Keratinocyte (primary cell): ENCODE measurements around the gene TNRC18. TPM values are rescaled to one million over a fixed set of nuclear protein-coding genes. Genes with fewer than 3 reads are reported as not detected.

Experiments used
- DNase-seq: peaks from one replicate; pipeline ENCODE4 v3.0.0-alpha.2; 2011; ENCODE audit warnings: low read depth, missing footprints, low spot score
- FAIRE-seq: peaks from 2 replicates; lab custom pipeline; 2011; peaks lifted over from hg19 to GRCh38; lab: Jason Lieb, UNC
- H2AFZ ChIP-seq: 2 replicates; pipeline ENCODE4 v1.6.0; 2012; ENCODE audit warnings: low read length, control low read depth, inconsistent platforms; ENCODE audit not compliant: control insufficient read depth
- H3K27ac ChIP-seq: 2 replicates; pipeline ENCODE4 v1.5.1; 2011; ENCODE audit warnings: low read length; ENCODE audit not compliant: control insufficient read depth, insufficient read depth
- H3K27me3 ChIP-seq: 3 replicates; pipeline ENCODE4 v1.6.0; 2011; ENCODE audit warnings: low read length; ENCODE audit not compliant: control insufficient read depth, insufficient read depth; ENCODE audit errors: extremely low read depth
- H3K36me3 ChIP-seq, 2 experiments: 2 replicates in 1 of 2; 3 replicates in 1 of 2; pipeline ENCODE4 v1.5.1; 2011; ENCODE audit warnings: low read length in 2 of 2, mild to moderate bottlenecking in 1 of 2; ENCODE audit not compliant: control insufficient read depth in 2 of 2, insufficient read depth in 2 of 2; ENCODE audit errors: extremely low read depth in 1 of 2
- H3K4me1 ChIP-seq: 3 replicates; pipeline ENCODE4 v1.5.1; 2011; ENCODE audit warnings: low read length; ENCODE audit not compliant: control insufficient read depth, insufficient read depth; ENCODE audit errors: extremely low read depth
- H3K4me2 ChIP-seq: 3 replicates; pipeline ENCODE4 v1.6.0; 2011; ENCODE audit warnings: low read depth, low read length; ENCODE audit not compliant: control insufficient read depth, insufficient read depth; ENCODE audit errors: extremely low read depth
- H3K4me3 ChIP-seq, 3 experiments: fragments of 200-600 bp in 1 of 3; sonication (generic) in 1 of 3; 2 replicates in 2 of 3; 3 replicates in 1 of 3; pipeline ENCODE4 v1.5.1; 2011 to 2016; ENCODE audit warnings: low read length in 3 of 3, mild to moderate bottlenecking in 3 of 3, control low read depth in 2 of 3, inconsistent platforms in 1 of 3, low read depth in 1 of 3, mixed read lengths in 1 of 3, mixed run types in 1 of 3, moderate library complexity in 1 of 3; ENCODE audit not compliant: control insufficient read depth in 2 of 3, insufficient read depth in 2 of 3; ENCODE audit errors: extremely low read depth in 1 of 3
- H3K79me2 ChIP-seq: 2 replicates; pipeline ENCODE4 v1.6.0; 2012; ENCODE audit warnings: low read length; ENCODE audit not compliant: control insufficient read depth, insufficient read depth
- H3K9ac ChIP-seq: 3 replicates; pipeline ENCODE4 v1.6.0; 2011; ENCODE audit warnings: low read length; ENCODE audit not compliant: control insufficient read depth, insufficient read depth; ENCODE audit errors: extremely low read depth
- H3K9me1 ChIP-seq: 3 replicates; pipeline ENCODE4 v1.6.0; 2011; ENCODE audit warnings: low read length; ENCODE audit not compliant: control insufficient read depth, insufficient read depth; ENCODE audit errors: extremely low read depth
- H3K9me3 ChIP-seq: 2 replicates; pipeline ENCODE4 v1.5.1; 2012; ENCODE audit warnings: low read depth, low read length; ENCODE audit not compliant: control insufficient read depth
- H4K20me1 ChIP-seq: 3 replicates; pipeline ENCODE4 v1.6.0; 2011; ENCODE audit warnings: low read length; ENCODE audit not compliant: control insufficient read depth, insufficient read depth; ENCODE audit errors: extremely low read depth
- EZH2 ChIP-seq: IDR thresholded peaks from one replicate; pipeline ENCODE4 v1.6.1; 2012; ENCODE audit warnings: inconsistent platforms, mild to moderate bottlenecking, low read length, moderate library complexity
- dilution Hi-C: fragments of 300-500 bp; cut with MboI; formaldehyde crosslinking; loops from one replicate; pipeline ENCODE4 v1.7.0; 2020; ENCODE audit warnings: low sequenced_read_pairs; ENCODE audit not compliant: extremely low pct_ligation_motif_present
- polyA plus RNA-seq, 5 experiments: library from polyadenylated mRNA; depleted of rRNA in 3 of 5; stranded (reverse) in 3 of 5; stranded (forward) in 1 of 5; unstranded in 1 of 5; fragments of >200 nt; gene quantifications; 1 replicate in 1 of 5; 2 replicates in 3 of 5; 3 replicates in 1 of 5; pipeline versions ENCODE4 v1.2.1 to v1.2.3, GENCODE V29; 2011 to 2012; ENCODE audit warnings: missing spikeins in 2 of 5, low read depth in 1 of 5, low replicate concordance in 1 of 5
- TF ChIP-seq, protein P1 (sequence below), 3 experiments: IDR thresholded peaks in 1 of 3; conservative IDR thresholded peaks in 1 of 3; optimal IDR thresholded peaks in 1 of 3; 2 replicates in 2 of 3; 3 replicates in 1 of 3; pipeline versions ENCODE3 to v1.5.1; 2011; ENCODE audit warnings: low read length in 3 of 3, mild to moderate bottlenecking in 3 of 3, moderate library complexity in 2 of 3, control low read depth in 1 of 3, inconsistent platforms in 1 of 3; ENCODE audit not compliant: insufficient read depth in 2 of 3; ENCODE audit errors: extremely low read depth in 1 of 3

Gene TNRC18
- polyA plus RNA-seq, 1 donor (not counting 4 experiments of a cell fraction or from before 2014, with no cell fraction given) = 13.2 TPM

DNA sequence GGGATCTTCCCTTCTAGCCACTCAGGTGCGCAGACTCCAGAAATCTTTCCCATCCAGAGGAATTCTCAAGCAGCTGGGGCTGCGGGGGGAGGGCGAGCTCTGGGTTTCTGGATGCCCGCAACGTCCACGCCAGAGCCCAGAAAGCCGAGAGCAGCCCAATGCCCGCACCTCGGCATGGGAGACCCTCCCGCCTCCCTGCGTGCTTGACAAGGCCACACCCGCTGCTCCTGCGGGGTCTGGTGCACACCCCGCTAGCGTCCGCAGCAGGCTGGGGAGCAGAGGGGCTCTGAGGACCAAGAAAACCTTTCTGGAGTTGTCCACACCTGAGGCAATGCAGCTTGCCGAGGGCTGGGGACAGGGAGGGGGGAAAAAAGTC is 74.6 kb downstream of the TNRC18 start:
- no peak for DNase-seq
- H3K9ac ChIP-seq = no peak overlapping the region
- H3K27me3 ChIP-seq = no peaks in the 10 kb centered on the region
- no peak for TF ChIP-seq EZH2
- TF ChIP-seq, protein P1, sequence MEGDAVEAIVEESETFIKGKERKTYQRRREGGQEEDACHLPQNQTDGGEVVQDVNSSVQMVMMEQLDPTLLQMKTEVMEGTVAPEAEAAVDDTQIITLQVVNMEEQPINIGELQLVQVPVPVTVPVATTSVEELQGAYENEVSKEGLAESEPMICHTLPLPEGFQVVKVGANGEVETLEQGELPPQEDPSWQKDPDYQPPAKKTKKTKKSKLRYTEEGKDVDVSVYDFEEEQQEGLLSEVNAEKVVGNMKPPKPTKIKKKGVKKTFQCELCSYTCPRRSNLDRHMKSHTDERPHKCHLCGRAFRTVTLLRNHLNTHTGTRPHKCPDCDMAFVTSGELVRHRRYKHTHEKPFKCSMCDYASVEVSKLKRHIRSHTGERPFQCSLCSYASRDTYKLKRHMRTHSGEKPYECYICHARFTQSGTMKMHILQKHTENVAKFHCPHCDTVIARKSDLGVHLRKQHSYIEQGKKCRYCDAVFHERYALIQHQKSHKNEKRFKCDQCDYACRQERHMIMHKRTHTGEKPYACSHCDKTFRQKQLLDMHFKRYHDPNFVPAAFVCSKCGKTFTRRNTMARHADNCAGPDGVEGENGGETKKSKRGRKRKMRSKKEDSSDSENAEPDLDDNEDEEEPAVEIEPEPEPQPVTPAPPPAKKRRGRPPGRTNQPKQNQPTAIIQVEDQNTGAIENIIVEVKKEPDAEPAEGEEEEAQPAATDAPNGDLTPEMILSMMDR (optimal IDR thresholded peaks at IDR 0.05 in 1 of 3, IDR thresholded peaks at IDR 0.05 in 1 of 3, conservative IDR thresholded peaks at IDR 0.05 in 1 of 3; ENCODE audit: extremely low read depth in 1 of 3, insufficient read depth in 2 of 3, low read length in 3 of 3) = no peak
- H3K4me1 ChIP-seq = no peaks in the 10 kb centered on the region
- no peak overlapping the region for H3K4me3 ChIP-seq
- H4K20me1 ChIP-seq = peaks cover 21% of the 10 kb centered on the region
- peaks cover 29 to 44% of the 10 kb centered on the region in 2 experiments for H3K36me3 ChIP-seq
- no peaks in the 10 kb centered on the region for H3K9me3 ChIP-seq
- peaks cover 39% of the 10 kb centered on the region for H3K79me2 ChIP-seq
- no peak overlapping the region for H3K27ac ChIP-seq
- dilution Hi-C loops = no loop called here
- H3K9me1 ChIP-seq = peaks cover 4% of the 10 kb centered on the region
- H2AFZ ChIP-seq = no peak overlapping the region
- FAIRE-seq = no peak
- no peak overlapping the region for H3K4me2 ChIP-seq

DNA sequence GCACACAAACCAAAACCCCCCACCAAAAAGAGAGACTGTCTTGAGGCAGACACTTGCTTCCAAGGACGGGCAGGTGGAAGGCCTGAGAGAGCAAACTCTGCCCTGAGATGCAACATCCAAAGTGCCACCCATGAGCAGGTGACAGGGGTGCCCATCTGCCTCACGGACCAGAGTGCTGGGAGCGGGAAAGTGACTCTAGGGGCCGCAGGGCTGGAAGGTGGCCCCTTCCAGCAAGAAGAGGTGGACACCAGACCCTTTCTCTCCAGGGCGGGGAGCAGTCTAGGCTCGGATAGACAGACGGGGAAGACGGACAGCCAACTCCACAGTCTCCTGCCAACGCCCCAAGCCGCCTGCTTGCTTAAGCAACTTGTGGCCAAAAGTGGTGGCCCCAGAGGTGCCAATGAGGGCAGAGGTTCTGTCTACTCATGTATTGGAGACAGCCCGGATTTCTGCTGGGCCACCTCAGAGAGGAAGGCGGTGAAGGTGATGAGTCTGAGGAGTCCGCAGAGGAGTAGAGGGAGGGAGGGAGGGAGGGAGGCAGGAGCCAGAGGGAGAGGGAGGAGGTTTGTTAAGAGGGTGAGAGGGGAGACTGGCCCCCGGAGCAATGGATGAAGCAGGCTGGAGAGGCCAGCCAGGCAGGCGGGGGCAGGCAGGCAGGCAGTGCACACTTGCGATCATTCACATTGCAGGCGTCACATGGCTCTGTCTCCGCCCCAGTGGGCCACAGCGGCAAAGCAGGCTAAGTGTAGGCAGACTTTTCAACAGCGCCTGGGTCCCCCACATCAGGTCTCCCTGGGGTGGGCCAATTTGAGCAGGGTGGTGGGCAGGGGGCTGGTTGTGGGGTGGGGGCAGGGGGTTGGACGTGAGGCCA is 75.3 kb downstream of the TNRC18 start:
- peaks cover 31 to 46% of the 10 kb centered on the region in 2 experiments for H3K36me3 ChIP-seq
- dilution Hi-C loops = no loop called here
- FAIRE-seq = no peak

More for the DNA sequence above, 75.3 kb downstream of the TNRC18 start:
- Histone ChIP-seq H3K4me3 (no peak overlapping the region), H3K4me1 (no peaks in the 10 kb centered on the region), H2AFZ (no peak overlapping the region), H4K20me1 (peaks cover 17% of the 10 kb centered on the region), H3K27ac (no peak overlapping the region), H3K27me3 (no peaks in the 10 kb centered on the region), H3K9ac (no peak overlapping the region), H3K4me2 (no peak overlapping the region), H3K79me2 (peaks cover 32% of the 10 kb centered on the region), H3K9me1 (peaks cover 4% of the 10 kb centered on the region), H3K9me3 (no peaks in the 10 kb centered on the region)
- DNase-seq = no peak
- no peak for TF ChIP-seq EZH2
